SK-N-SH (cell line): ENCODE data around the gene AUTS2. TPM values are rescaled to one million over a fixed set of nuclear protein-coding genes. Genes with fewer than 3 reads are reported as not detected.

Experiments
- CTCF ChIA-PET: fragments of 300-600, 350-600 bp; formaldehyde crosslinking; extraction: SDS; loops from one replicate; lab custom pipeline; 2021; lab: Yijun Ruan, JAX
- POLR2A ChIA-PET: fragments of 350-600 bp; sonication (Branson Sonifier 250); formaldehyde crosslinking; extraction: SDS; loops from one replicate; lab custom pipeline; 2020; ENCODE audit warnings: antibody characterized with exemption, inconsistent platforms; lab: Yijun Ruan, JAX
- DNase-seq: peaks from one replicate; pipeline ENCODE4 v3.0.0; 2012
- H2AFZ ChIP-seq: fragments of 200-600 bp; sonication (generic); 2 replicates; pipeline ENCODE4 v1.8.1; 2016; ENCODE audit warnings: antibody characterized with exemption, mild to moderate bottlenecking, low read depth
- H3F3A ChIP-seq: fragments of 200-600 bp; sonication (generic); replicated peaks from 2 replicates; pipeline ENCODE3; 2016; ENCODE audit warnings: antibody characterized with exemption, mild to moderate bottlenecking; ENCODE audit not compliant: insufficient read depth
- H3K27ac ChIP-seq, 2 experiments: fragments of 200-500 bp in 1 of 2; fragments of 200-600 bp in 1 of 2; sonication (Bioruptor generic) in 1 of 2; sonication (generic), shearing (Covaris generic) in 1 of 2; 2 replicates each; pipeline versions ENCODE4 v1.5.1 to v1.6.1; 2014 to 2016; ENCODE audit warnings: low read depth in 2 of 2, inconsistent platforms in 1 of 2, low read length in 1 of 2, mild to moderate bottlenecking in 1 of 2, mixed read lengths in 1 of 2
- H3K27me3 ChIP-seq: fragments of 200-600 bp; sonication (generic), shearing (Covaris generic); 2 replicates; pipeline ENCODE4 v1.6.1; 2016; ENCODE audit warnings: mixed run types; ENCODE audit not compliant: insufficient read depth
- H3K36me3 ChIP-seq, 2 experiments: fragments of 200-500 bp in 1 of 2; fragments of 200-600 bp in 1 of 2; sonication (Bioruptor generic) in 1 of 2; sonication (generic) in 1 of 2; replicated peaks in 1 of 2; 2 replicates each; pipeline versions ENCODE3 to v1.5.1; 2014 to 2016; ENCODE audit warnings: low read length in 1 of 2, mild to moderate bottlenecking in 1 of 2; ENCODE audit not compliant: insufficient read depth in 2 of 2, control insufficient read depth in 1 of 2
- H3K4me1 ChIP-seq, 2 experiments: fragments of 200-500 bp in 1 of 2; fragments of 200-600 bp in 1 of 2; sonication (Bioruptor generic) in 1 of 2; sonication (generic), shearing (Covaris generic) in 1 of 2; 2 replicates each; pipeline versions ENCODE4 v1.5.1 to v1.6.1; 2014 to 2016; ENCODE audit warnings: low read depth in 1 of 2, low read length in 1 of 2, mixed run types in 1 of 2; ENCODE audit not compliant: insufficient read depth in 2 of 2, control insufficient read depth in 1 of 2
- H3K4me2 ChIP-seq: fragments of 200-600 bp; sonication (generic), shearing (Covaris generic); 2 replicates; pipeline ENCODE4 v1.6.1; 2017; ENCODE audit warnings: mixed run types
- H3K4me3 ChIP-seq, 2 experiments: fragments of 200-500 bp in 1 of 2; fragments of 200-600 bp in 1 of 2; sonication (Bioruptor generic) in 1 of 2; sonication (generic), shearing (Covaris generic) in 1 of 2; 2 replicates each; pipeline versions ENCODE4 v1.5.1 to v1.8.1; 2014 to 2016; ENCODE audit warnings: low read depth in 2 of 2, inconsistent platforms in 1 of 2, low read length in 1 of 2, mild to moderate bottlenecking in 1 of 2, mixed read lengths in 1 of 2, moderate library complexity in 1 of 2
- H3K79me2 ChIP-seq: fragments of 200-600 bp; sonication (generic); 2 replicates; pipeline ENCODE4 v1.8.1; 2017; ENCODE audit warnings: mild to moderate bottlenecking; ENCODE audit not compliant: insufficient read depth
- H3K9ac ChIP-seq: fragments of 200-600 bp; sonication (generic); 2 replicates; pipeline ENCODE4 v1.6.1; 2017; ENCODE audit warnings: mixed run types
- H3K9me2 ChIP-seq: fragments of 200-600 bp; sonication (generic); 2 replicates; pipeline ENCODE4 v1.6.1; 2017; ENCODE audit warnings: mixed run types
- H3K9me3 ChIP-seq: fragments of 200-600 bp; sonication (generic); 2 replicates; pipeline ENCODE4 v1.6.1; 2017; ENCODE audit warnings: mixed run types, mild to moderate bottlenecking, moderate library complexity
- H4K20me1 ChIP-seq: fragments of 200-600 bp; sonication (generic); 2 replicates; pipeline ENCODE4 v1.6.1; 2017; ENCODE audit warnings: mild to moderate bottlenecking, mixed run types; ENCODE audit not compliant: insufficient read depth
- ELF1 ChIP-seq: IDR thresholded peaks from 2 replicates; pipeline ENCODE4 v1.4.0; 2012
- FOSL2 ChIP-seq: IDR thresholded peaks from 2 replicates; pipeline ENCODE4 v1.4.0; 2012; ENCODE audit warnings: low read depth, mild to moderate bottlenecking, moderate library complexity, borderline replicate concordance
- FOXJ3 ChIP-seq: sonication (generic); formaldehyde crosslinking; IDR thresholded peaks from 2 replicates; pipeline ENCODE4 v1.5.1; 2020; ENCODE audit warnings: mild to moderate bottlenecking, missing genetic modification reagents
- FOXM1 ChIP-seq: IDR thresholded peaks from 2 replicates; pipeline ENCODE4 v1.4.0; 2012; ENCODE audit warnings: low read depth, mild to moderate bottlenecking
- GABPA ChIP-seq: IDR thresholded peaks from 2 replicates; pipeline ENCODE4 v1.4.0; 2012; ENCODE audit warnings: low read depth, mild to moderate bottlenecking
- IRF3 ChIP-seq: fragments of 150-350 bp; IDR thresholded peaks from 2 replicates; pipeline ENCODE4 v1.6.1; 2016; ENCODE audit warnings: mild to moderate bottlenecking, low read depth, low read length
- JUND ChIP-seq: IDR thresholded peaks from 2 replicates; pipeline ENCODE4 v1.4.0; 2012
- MEF2A ChIP-seq: IDR thresholded peaks from 2 replicates; pipeline ENCODE4 v1.4.0; 2012; ENCODE audit warnings: low read depth, borderline replicate concordance
- MXI1 ChIP-seq: IDR thresholded peaks from 2 replicates; pipeline ENCODE4 v1.6.1; 2012; ENCODE audit warnings: mild to moderate bottlenecking, low read depth, low read length, improper control_type of control experiment
- NFIC ChIP-seq: IDR thresholded peaks from 2 replicates; pipeline ENCODE4 v1.4.0; 2012; ENCODE audit warnings: borderline replicate concordance
- NRF1 ChIP-seq: IDR thresholded peaks from 2 replicates; pipeline ENCODE4 v1.6.1; 2012; ENCODE audit warnings: low read depth, mild to moderate bottlenecking, low read length
- POLR2AphosphoS5 ChIP-seq: IDR thresholded peaks from 2 replicates; pipeline ENCODE4 v1.6.1; 2012; ENCODE audit warnings: low read depth, low read length
- RFX5 ChIP-seq: IDR thresholded peaks from 2 replicates; pipeline ENCODE4 v1.6.1; 2012; ENCODE audit warnings: mild to moderate bottlenecking, improper control_type of control experiment, low read length
- RXRA ChIP-seq: IDR thresholded peaks from 2 replicates; pipeline ENCODE4 v1.4.0; 2012; ENCODE audit warnings: low read depth, mild to moderate bottlenecking, borderline replicate concordance
- TCF12 ChIP-seq: IDR thresholded peaks from 2 replicates; pipeline ENCODE4 v1.4.0; 2012
- WGBS: methylation state at CpG from one replicate; pipeline ENCODE4 v1.1.6; 2017; ENCODE audit warnings: low lambda C conversion rate; 5-methylcytosine and 5-hydroxymethylcytosine counted together
- polyA plus RNA-seq, 3 experiments: library from polyadenylated mRNA; depleted of rRNA; stranded (reverse); fragments of >200 nt; gene quantifications; 2 replicates each; pipeline ENCODE4 v1.2.3, GENCODE V29; 2012
- TF ChIP-seq, protein P1 (sequence below): fragments of 200-600 bp; sonication (generic); IDR thresholded peaks from 2 replicates; pipeline ENCODE4 v1.6.1; 2017; ENCODE audit warnings: antibody characterized with exemption, mild to moderate bottlenecking, moderate library complexity
- TF ChIP-seq, protein P2 (sequence below): IDR thresholded peaks from 2 replicates; pipeline ENCODE4 v1.4.0; 2012; ENCODE audit warnings: low read depth, borderline replicate concordance
- TF ChIP-seq, protein P3 (sequence below): IDR thresholded peaks from 2 replicates; pipeline ENCODE4 v1.4.0; 2012; ENCODE audit warnings: low read depth
- TF ChIP-seq, protein P4 (sequence below): IDR thresholded peaks from 2 replicates; pipeline ENCODE4 v1.4.0; 2012; ENCODE audit warnings: low read depth, borderline replicate concordance

Gene AUTS2
- polyA plus RNA-seq, 1 of the 3 experiments (the other 2 are of a cell fraction), result 15.6 TPM

GRCh38 chr7:70094831-70095230 lies 496.6 kb downstream of the AUTS2 start:
- no peaks in the 10 kb centered on the region for H3K9me2 ChIP-seq
- TF ChIP-seq NFIC (no peak), MEF2A (no peak), POLR2AphosphoS5 (no peak), RFX5 (no peak), JUND (no peak), FOSL2 (no peak), TCF12 (no peak), FOXM1 (no peak), MXI1 (no peak), GABPA (no peak), FOXJ3 (CRISPR knock-in tag) (no peak), NRF1 (no peak), ELF1 (no peak), RXRA (no peak), IRF3 (no peak)
- TF ChIP-seq, protein P1, sequence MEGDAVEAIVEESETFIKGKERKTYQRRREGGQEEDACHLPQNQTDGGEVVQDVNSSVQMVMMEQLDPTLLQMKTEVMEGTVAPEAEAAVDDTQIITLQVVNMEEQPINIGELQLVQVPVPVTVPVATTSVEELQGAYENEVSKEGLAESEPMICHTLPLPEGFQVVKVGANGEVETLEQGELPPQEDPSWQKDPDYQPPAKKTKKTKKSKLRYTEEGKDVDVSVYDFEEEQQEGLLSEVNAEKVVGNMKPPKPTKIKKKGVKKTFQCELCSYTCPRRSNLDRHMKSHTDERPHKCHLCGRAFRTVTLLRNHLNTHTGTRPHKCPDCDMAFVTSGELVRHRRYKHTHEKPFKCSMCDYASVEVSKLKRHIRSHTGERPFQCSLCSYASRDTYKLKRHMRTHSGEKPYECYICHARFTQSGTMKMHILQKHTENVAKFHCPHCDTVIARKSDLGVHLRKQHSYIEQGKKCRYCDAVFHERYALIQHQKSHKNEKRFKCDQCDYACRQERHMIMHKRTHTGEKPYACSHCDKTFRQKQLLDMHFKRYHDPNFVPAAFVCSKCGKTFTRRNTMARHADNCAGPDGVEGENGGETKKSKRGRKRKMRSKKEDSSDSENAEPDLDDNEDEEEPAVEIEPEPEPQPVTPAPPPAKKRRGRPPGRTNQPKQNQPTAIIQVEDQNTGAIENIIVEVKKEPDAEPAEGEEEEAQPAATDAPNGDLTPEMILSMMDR, result no peak
- TF ChIP-seq, protein P2, sequence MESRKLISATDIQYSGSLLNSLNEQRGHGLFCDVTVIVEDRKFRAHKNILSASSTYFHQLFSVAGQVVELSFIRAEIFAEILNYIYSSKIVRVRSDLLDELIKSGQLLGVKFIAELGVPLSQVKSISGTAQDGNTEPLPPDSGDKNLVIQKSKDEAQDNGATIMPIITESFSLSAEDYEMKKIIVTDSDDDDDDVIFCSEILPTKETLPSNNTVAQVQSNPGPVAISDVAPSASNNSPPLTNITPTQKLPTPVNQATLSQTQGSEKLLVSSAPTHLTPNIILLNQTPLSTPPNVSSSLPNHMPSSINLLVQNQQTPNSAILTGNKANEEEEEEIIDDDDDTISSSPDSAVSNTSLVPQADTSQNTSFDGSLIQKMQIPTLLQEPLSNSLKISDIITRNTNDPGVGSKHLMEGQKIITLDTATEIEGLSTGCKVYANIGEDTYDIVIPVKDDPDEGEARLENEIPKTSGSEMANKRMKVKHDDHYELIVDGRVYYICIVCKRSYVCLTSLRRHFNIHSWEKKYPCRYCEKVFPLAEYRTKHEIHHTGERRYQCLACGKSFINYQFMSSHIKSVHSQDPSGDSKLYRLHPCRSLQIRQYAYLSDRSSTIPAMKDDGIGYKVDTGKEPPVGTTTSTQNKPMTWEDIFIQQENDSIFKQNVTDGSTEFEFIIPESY, result no peak
- TF ChIP-seq, protein P3, sequence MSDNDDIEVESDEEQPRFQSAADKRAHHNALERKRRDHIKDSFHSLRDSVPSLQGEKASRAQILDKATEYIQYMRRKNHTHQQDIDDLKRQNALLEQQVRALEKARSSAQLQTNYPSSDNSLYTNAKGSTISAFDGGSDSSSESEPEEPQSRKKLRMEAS, result no peak
- TF ChIP-seq, protein P4, sequence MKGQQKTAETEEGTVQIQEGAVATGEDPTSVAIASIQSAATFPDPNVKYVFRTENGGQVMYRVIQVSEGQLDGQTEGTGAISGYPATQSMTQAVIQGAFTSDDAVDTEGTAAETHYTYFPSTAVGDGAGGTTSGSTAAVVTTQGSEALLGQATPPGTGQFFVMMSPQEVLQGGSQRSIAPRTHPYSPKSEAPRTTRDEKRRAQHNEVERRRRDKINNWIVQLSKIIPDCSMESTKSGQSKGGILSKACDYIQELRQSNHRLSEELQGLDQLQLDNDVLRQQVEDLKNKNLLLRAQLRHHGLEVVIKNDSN, result no peak
- DNase-seq, result no peak
- no peak overlapping the region for H3K4me2 ChIP-seq
- H2AFZ ChIP-seq, result no peak overlapping the region
- no peak overlapping the region for H3K9ac ChIP-seq
- H3K27ac ChIP-seq, result no peak overlapping the region
- H3K4me3 ChIP-seq, result no peak overlapping the region
- no peaks in the 10 kb centered on the region for H3K79me2 ChIP-seq
- ChIA-PET POLR2A (no interaction called here), CTCF (no interaction called here)
- 88% methylated on average over 3 of the region's 3 CpGs for WGBS
- 0 out of 2 replicates have a peak, but pooled peaks cover 7% of the 10 kb centered on the region for H4K20me1 ChIP-seq
- no peaks in the 10 kb centered on the region for H3K27me3 ChIP-seq
- H3K9me3 ChIP-seq, result no peaks in the 10 kb centered on the region
- peaks cover 32 to 42% of the 10 kb centered on the region in 2 experiments for H3K4me1 ChIP-seq
- H3K36me3 ChIP-seq, result no peaks in the 10 kb centered on the region
- peaks cover 28% of the 10 kb centered on the region for H3F3A ChIP-seq
